Esophagus squamous epithelium (tissue), 4 donors: ENCODE measurements around the gene IKZF2.

Experiments used
- POLR2A ChIP-seq, 4 donors: fragments of 450-650 bp; IDR thresholded peaks; one replicate each; pipeline ENCODE4 v1.6.1; 2017; ENCODE audit warnings: antibody characterized with exemption in 4 of 4, mild to moderate bottlenecking in 4 of 4, moderate library complexity in 3 of 4
- TF ChIP-seq, protein P1 (sequence below), 6 experiments: fragments of 450-650 bp in 4 of 6; fragments of 200-600 bp in 2 of 6; sonication (generic) in 2 of 6; IDR thresholded peaks; one replicate each; pipeline ENCODE4 v1.5.1; 2016 to 2019; ENCODE audit warnings: antibody characterized with exemption in 6 of 6, mild to moderate bottlenecking in 4 of 6, moderate library complexity in 4 of 6

DNA sequence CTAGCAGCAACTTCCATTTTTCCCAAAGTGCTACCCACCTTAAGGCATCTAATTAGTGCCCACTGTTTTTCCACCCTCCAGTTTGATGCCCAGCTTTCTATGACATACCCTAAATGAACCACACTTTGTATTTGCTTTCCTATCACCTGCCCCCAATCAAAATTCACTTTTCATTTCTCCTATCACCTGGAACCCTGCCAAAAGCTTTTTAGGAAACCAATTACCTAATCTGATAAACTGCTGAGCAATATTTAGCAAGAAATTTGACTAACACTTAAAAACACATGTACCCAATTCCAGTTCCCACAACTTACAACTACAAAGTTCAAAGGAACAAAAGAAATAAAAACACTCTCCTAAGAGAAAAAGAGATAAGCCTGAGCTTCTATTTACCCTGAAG lies 71.7 kb downstream of the IKZF2 start:
- no peak for TF ChIP-seq POLR2A (IDR thresholded peaks at IDR 0.05)
- TF ChIP-seq, protein P1, sequence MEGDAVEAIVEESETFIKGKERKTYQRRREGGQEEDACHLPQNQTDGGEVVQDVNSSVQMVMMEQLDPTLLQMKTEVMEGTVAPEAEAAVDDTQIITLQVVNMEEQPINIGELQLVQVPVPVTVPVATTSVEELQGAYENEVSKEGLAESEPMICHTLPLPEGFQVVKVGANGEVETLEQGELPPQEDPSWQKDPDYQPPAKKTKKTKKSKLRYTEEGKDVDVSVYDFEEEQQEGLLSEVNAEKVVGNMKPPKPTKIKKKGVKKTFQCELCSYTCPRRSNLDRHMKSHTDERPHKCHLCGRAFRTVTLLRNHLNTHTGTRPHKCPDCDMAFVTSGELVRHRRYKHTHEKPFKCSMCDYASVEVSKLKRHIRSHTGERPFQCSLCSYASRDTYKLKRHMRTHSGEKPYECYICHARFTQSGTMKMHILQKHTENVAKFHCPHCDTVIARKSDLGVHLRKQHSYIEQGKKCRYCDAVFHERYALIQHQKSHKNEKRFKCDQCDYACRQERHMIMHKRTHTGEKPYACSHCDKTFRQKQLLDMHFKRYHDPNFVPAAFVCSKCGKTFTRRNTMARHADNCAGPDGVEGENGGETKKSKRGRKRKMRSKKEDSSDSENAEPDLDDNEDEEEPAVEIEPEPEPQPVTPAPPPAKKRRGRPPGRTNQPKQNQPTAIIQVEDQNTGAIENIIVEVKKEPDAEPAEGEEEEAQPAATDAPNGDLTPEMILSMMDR (IDR thresholded peaks at IDR 0.05) = no peak
